Panc1 (cell line): ENCODE measurements around the gene PCNX1. TPM values are rescaled to one million over a fixed set of nuclear protein-coding genes. Genes with fewer than 3 reads are reported as not detected.
"Not testable (repeated sequence)": the region's sequence is repeated elsewhere in the genome, so short reads cannot be mapped to it uniquely, and the experiment has no call there.

Experiments
- ATAC-seq: fragments of 200-7000 bp; cut with Tn5 transposase; 2 replicates; pipeline ENCODE4 v1.9.1; 2020; ENCODE audit warnings: mild to moderate bottlenecking, moderate library complexity
- BruUV-seq: library from RNA; stranded (reverse); fragments of 400-500 nt; replicated peaks from 2 replicates; lab custom pipeline; 2021; lab: Mats Ljungman, UMichigan
- CTCF ChIA-PET: fragments of 300-600 bp; sonication (Branson Sonifier 250); formaldehyde crosslinking; loops from one replicate; lab custom pipeline; 2022; ENCODE audit warnings: antibody characterized with exemption; lab: Charles Lee
- POLR2A ChIA-PET: fragments of 300-600 bp; sonication (Branson Sonifier 250); formaldehyde crosslinking; loops from one replicate; lab custom pipeline; 2022; ENCODE audit warnings: antibody characterized with exemption; lab: Charles Lee
- DNase-seq: peaks from one replicate; pipeline ENCODE4 v3.0.0-alpha.2; 2010; ENCODE audit warnings: low read depth, low spot score
- H3K27ac ChIP-seq: 2 replicates; pipeline ENCODE4 v1.5.1; 2011; ENCODE audit warnings: mild to moderate bottlenecking, low read length, inconsistent platforms
- H3K27me3 ChIP-seq: fragments of 200-500 bp; sonication (Bioruptor generic); 2 replicates; pipeline ENCODE4 v1.6.0; 2014; ENCODE audit warnings: low read length, inconsistent platforms; ENCODE audit not compliant: control insufficient read depth, insufficient read depth
- H3K36me3 ChIP-seq: fragments of 200-500 bp; sonication (Bioruptor generic); 2 replicates; pipeline ENCODE4 v1.5.1; 2014; ENCODE audit warnings: inconsistent platforms, mild to moderate bottlenecking, low read length, moderate library complexity; ENCODE audit not compliant: control insufficient read depth, insufficient read depth
- H3K4me1 ChIP-seq: 2 replicates; pipeline ENCODE4 v1.5.1; 2011; ENCODE audit warnings: inconsistent platforms, mild to moderate bottlenecking, low read length, moderate library complexity; ENCODE audit not compliant: control insufficient read depth, insufficient read depth
- H3K4me3 ChIP-seq, 2 experiments: 2 replicates each; pipeline ENCODE4 v1.5.1; 2011 to 2012; ENCODE audit warnings: low read depth in 2 of 2, low read length in 2 of 2, mild to moderate bottlenecking in 2 of 2, inconsistent platforms in 1 of 2, moderate library complexity in 1 of 2
- H3K9me3 ChIP-seq: fragments of 200-500 bp; sonication (Bioruptor generic); 2 replicates; pipeline ENCODE4 v1.5.1; 2014; ENCODE audit warnings: low read depth, mild to moderate bottlenecking, inconsistent platforms, low read length, moderate library complexity; ENCODE audit not compliant: control insufficient read depth, insufficient read depth
- POLR2AphosphoS5 ChIP-seq: IDR thresholded peaks from 2 replicates; pipeline ENCODE4 v1.6.1; 2012; ENCODE audit warnings: mild to moderate bottlenecking, low read depth, low read length, moderate library complexity
- SIN3A ChIP-seq: IDR thresholded peaks from 2 replicates; pipeline ENCODE4 v1.6.1; 2012; ENCODE audit warnings: low read depth, mild to moderate bottlenecking, low read length, moderate library complexity, borderline replicate concordance; ENCODE audit not compliant: insufficient read depth
- TCF7L2 ChIP-seq: IDR thresholded peaks from 2 replicates; pipeline ENCODE4 v1.6.1; 2011; ENCODE audit warnings: mild to moderate bottlenecking, low read depth, low read length, inconsistent platforms
- in situ Hi-C: cut with HindIII; loops from 2 replicates; pipeline ENCODE4 v1.10.0; 2016; ENCODE audit warnings: low sequenced_read_pairs, low pct_unique_long_range_greater_than_20kb
- intact Hi-C: fragments of 100-400 bp; cut with micrococcal nuclease; formaldehyde crosslinking; loops from one replicate; pipeline ENCODE4 v1.10.0; 2022; ENCODE audit not compliant: unreplicated experiment
- total RNA-seq: library from RNA; stranded (reverse); gene quantifications from one replicate; pipeline ENCODE4 v1.2.1, GENCODE V29; 2021; ENCODE audit not compliant: unreplicated experiment
- TF ChIP-seq, protein P1 (sequence below), 2 experiments: IDR thresholded peaks; 2 replicates each; pipeline ENCODE4 v1.6.1; 2011 to 2012; ENCODE audit warnings: low read depth in 2 of 2, control low read depth in 1 of 2, low read length in 1 of 2, mild to moderate bottlenecking in 1 of 2, moderate library complexity in 1 of 2; ENCODE audit not compliant: insufficient read depth in 1 of 2
- TF ChIP-seq, protein P2 (sequence below): fragments of 450-650 bp; IDR thresholded peaks from 2 replicates; pipeline ENCODE4 v1.5.1; 2017; ENCODE audit warnings: mild to moderate bottlenecking

PCNX1 gene
- total RNA-seq, 1 experiment from 2014 or later: 30.5 TPM

DNA sequence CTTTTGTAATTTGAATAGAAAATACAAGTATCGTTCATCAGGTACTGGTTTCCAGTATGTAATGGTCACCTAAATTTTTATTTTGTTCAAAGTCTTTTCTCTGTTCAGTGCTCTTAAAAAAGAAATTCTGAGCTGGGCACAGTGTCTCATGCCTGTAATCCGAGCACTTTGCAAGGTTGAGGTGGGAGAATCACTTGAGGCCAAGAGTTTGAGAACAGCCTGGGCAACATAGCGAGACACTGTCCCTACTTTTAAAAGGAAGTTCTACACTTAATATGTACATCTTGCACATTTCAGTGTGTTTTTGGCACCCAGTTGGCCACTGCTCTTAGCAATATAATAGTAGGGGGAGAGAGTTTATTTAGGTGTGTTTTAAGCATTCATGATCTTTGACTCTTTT lies 27.9 kb downstream of the PCNX1 start:
- TF ChIP-seq, protein P1, sequence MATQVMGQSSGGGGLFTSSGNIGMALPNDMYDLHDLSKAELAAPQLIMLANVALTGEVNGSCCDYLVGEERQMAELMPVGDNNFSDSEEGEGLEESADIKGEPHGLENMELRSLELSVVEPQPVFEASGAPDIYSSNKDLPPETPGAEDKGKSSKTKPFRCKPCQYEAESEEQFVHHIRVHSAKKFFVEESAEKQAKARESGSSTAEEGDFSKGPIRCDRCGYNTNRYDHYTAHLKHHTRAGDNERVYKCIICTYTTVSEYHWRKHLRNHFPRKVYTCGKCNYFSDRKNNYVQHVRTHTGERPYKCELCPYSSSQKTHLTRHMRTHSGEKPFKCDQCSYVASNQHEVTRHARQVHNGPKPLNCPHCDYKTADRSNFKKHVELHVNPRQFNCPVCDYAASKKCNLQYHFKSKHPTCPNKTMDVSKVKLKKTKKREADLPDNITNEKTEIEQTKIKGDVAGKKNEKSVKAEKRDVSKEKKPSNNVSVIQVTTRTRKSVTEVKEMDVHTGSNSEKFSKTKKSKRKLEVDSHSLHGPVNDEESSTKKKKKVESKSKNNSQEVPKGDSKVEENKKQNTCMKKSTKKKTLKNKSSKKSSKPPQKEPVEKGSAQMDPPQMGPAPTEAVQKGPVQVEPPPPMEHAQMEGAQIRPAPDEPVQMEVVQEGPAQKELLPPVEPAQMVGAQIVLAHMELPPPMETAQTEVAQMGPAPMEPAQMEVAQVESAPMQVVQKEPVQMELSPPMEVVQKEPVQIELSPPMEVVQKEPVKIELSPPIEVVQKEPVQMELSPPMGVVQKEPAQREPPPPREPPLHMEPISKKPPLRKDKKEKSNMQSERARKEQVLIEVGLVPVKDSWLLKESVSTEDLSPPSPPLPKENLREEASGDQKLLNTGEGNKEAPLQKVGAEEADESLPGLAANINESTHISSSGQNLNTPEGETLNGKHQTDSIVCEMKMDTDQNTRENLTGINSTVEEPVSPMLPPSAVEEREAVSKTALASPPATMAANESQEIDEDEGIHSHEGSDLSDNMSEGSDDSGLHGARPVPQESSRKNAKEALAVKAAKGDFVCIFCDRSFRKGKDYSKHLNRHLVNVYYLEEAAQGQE (IDR thresholded peaks at IDR 0.05; ENCODE audit: insufficient read depth in 1 of 2, low read depth in 2 of 2, low read length in 1 of 2): no peak
- TF ChIP-seq, protein P2, sequence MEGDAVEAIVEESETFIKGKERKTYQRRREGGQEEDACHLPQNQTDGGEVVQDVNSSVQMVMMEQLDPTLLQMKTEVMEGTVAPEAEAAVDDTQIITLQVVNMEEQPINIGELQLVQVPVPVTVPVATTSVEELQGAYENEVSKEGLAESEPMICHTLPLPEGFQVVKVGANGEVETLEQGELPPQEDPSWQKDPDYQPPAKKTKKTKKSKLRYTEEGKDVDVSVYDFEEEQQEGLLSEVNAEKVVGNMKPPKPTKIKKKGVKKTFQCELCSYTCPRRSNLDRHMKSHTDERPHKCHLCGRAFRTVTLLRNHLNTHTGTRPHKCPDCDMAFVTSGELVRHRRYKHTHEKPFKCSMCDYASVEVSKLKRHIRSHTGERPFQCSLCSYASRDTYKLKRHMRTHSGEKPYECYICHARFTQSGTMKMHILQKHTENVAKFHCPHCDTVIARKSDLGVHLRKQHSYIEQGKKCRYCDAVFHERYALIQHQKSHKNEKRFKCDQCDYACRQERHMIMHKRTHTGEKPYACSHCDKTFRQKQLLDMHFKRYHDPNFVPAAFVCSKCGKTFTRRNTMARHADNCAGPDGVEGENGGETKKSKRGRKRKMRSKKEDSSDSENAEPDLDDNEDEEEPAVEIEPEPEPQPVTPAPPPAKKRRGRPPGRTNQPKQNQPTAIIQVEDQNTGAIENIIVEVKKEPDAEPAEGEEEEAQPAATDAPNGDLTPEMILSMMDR: no peak
- no peak for TF ChIP-seq SIN3A
- TF ChIP-seq POLR2AphosphoS5: no peak
- TF ChIP-seq TCF7L2: no peak
- DNase-seq (no peak), ATAC-seq (no peak)
- Histone ChIP-seq H3K4me1 (no peaks in the 10 kb centered on the region; the same call in 1 of the 2 replicates), H3K27ac (no peak overlapping the region), H3K27me3 (no peaks in the 10 kb centered on the region), H3K4me3 (no peak overlapping the region), H3K36me3 (no peaks in the 10 kb centered on the region), H3K9me3 (no peaks in the 10 kb centered on the region)
- ChIA-PET CTCF (no interaction called here), POLR2A (no interaction called here)
- in situ Hi-C loops: no loop called here
- intact Hi-C loops: no loop called here
- no TSS peak for BruUV-seq

DNA sequence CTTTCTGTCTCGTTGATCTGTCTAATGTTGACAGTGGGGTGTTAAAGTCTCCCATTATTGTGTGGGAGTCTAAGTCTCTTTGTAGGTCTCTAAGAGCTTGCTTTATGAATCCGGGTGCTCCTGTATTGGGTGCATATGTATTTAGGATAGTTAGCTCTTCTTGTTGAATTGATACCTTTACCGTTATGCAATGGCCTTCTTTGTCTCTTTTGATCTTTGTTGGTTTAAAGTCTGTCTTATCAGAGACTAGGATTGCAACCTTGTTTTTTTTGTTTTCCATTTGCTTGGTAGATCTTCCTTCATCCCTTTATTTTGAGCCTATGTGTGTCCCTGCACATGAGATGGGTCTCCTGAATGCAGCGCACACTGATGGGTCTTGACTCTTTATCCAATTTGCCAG lies 32.4 kb downstream of the PCNX1 start:
- H3K4me3 ChIP-seq, CTCF ChIA-PET, in situ Hi-C loops, H3K27ac ChIP-seq, H3K4me1 ChIP-seq, intact Hi-C loops, BruUV-seq, H3K36me3 ChIP-seq, DNase-seq, POLR2A ChIA-PET, H3K9me3 ChIP-seq, ATAC-seq, H3K27me3 ChIP-seq: not testable (repeated sequence)

DNA sequence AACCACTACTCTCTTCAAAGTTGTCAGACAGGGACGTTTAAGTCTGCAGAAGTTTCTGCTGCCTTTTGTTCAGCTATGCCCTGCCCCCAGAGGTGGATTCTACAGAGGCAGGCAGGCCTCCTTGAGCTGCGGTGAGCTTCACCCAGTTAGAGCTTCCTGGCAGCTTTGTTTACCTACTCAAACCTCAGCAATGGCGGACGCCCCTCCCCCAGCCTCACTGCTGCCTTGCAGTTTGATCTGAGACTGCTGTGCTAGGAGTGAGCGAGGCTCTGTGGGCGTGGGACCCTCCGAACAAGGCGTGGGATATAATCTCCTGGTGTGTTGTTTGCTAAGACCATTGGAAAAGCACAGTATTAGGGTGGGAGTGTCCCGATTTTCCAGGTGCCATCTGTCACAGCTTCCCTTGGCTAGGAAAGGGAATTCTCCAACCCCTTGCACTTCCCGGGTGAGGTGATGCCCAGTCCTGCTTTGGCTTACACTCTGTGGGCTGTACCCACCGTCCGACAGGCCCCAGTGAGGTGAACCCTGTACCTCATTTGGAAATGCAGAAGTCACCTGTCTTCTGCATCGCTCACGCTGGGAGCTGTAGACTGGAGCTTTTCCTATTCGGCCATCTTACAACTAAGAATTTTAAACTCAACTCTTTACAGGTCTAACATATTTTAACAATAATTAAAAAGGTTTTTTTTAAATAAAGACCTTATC lies 34.5 kb downstream of the PCNX1 start:
- H3K4me1 ChIP-seq, H3K4me3 ChIP-seq, H3K36me3 ChIP-seq, H3K9me3 ChIP-seq, DNase-seq, ATAC-seq, CTCF ChIA-PET, intact Hi-C loops, POLR2A ChIA-PET, H3K27ac ChIP-seq, H3K27me3 ChIP-seq, in situ Hi-C loops, BruUV-seq: not testable (repeated sequence)
